Tibial nerve (tissue), 4 donors: ENCODE measurements around the gene HTR3B. TPM values are rescaled to one million over a fixed set of nuclear protein-coding genes. Genes with fewer than 3 reads are reported as not detected.
"Not testable (repeated sequence)": the region's sequence is repeated elsewhere in the genome, so short reads cannot be mapped to it uniquely, and the experiment has no call there.

Source experiments
- DNase-seq, 2 donors: peaks; one replicate each; pipeline ENCODE4 v3.0.0-alpha.2; 2019; ENCODE audit warnings: low spot score in 2 of 2
- H3K27ac ChIP-seq, 4 donors: fragments of 200-600 bp; sonication (generic) in 3 of 4; one replicate each; pipeline ENCODE4 v1.5.1; 2017 to 2019; ENCODE audit warnings: mild to moderate bottlenecking in 1 of 4
- H3K27me3 ChIP-seq, 2 donors: fragments of 200-600 bp; sonication (generic) in 1 of 2; one replicate each; pipeline versions ENCODE4 v1.5.1 to v1.6.0; 2017 to 2019
- H3K36me3 ChIP-seq, 3 donors: fragments of 200-600 bp; sonication (generic); one replicate each; pipeline ENCODE4 v1.5.1; 2018 to 2019
- H3K4me1 ChIP-seq, 4 donors: fragments of 200-600 bp; sonication (generic) in 3 of 4; one replicate each; pipeline ENCODE4 v1.5.1; 2017 to 2019
- H3K4me3 ChIP-seq, 4 donors: fragments of 200-600 bp; sonication (generic) in 3 of 4; one replicate each; pipeline ENCODE4 v1.5.1; 2017 to 2019; ENCODE audit warnings: mild to moderate bottlenecking in 1 of 4, moderate library complexity in 1 of 4
- H3K9me3 ChIP-seq, 4 donors: fragments of 200-600 bp; sonication (generic) in 3 of 4; one replicate each; pipeline ENCODE4 v1.5.1; 2017 to 2019
- CTCF ChIP-seq, 5 experiments: fragments of 200-600 bp in 3 of 5; fragments of 450-650 bp in 2 of 5; sonication (generic) in 3 of 5; IDR thresholded peaks; one replicate each; pipeline ENCODE4 v1.5.1; 2016 to 2019; ENCODE audit warnings: antibody characterized with exemption in 5 of 5, mild to moderate bottlenecking in 3 of 5, moderate library complexity in 2 of 5
- EP300 ChIP-seq, 2 donors: sonication (generic); formaldehyde crosslinking; IDR thresholded peaks; one replicate each; pipeline ENCODE4 v1.6.1; 2017; ENCODE audit warnings: antibody characterized with exemption in 2 of 2, mild to moderate bottlenecking in 1 of 2
- POLR2A ChIP-seq, 2 donors: fragments of 450-650 bp; IDR thresholded peaks; one replicate each; pipeline ENCODE4 v1.6.1; 2017; ENCODE audit warnings: antibody characterized with exemption in 2 of 2, mild to moderate bottlenecking in 2 of 2, moderate library complexity in 2 of 2
- WGBS, 2 donors: methylation state at CpG; one replicate each; pipeline ENCODE4 v1.1.5; 2018; 5-methylcytosine and 5-hydroxymethylcytosine counted together
- total RNA-seq, 4 donors: library from RNA; depleted of rRNA; stranded (reverse); fragments of >200 nt; gene quantifications; one replicate each; pipeline ENCODE4 v1.1.0, GENCODE V29; 2016

Gene HTR3B
- total RNA-seq, 4 donors from 2014 or later: not detected

- H3K27me3 ChIP-seq: no peaks in the 10 kb centered on the region
- no peak for TF ChIP-seq EP300 (IDR thresholded peaks at IDR 0.05)
- no peak for TF ChIP-seq CTCF (IDR thresholded peaks at IDR 0.05)
- TF ChIP-seq POLR2A (IDR thresholded peaks at IDR 0.05): no peak
- WGBS, 2 donors: 65 to 91% methylated on average over 5 of the region's 5 CpGs
- H3K36me3 ChIP-seq: no peaks in the 10 kb centered on the region
- no peaks in the 10 kb centered on the region for H3K4me1 ChIP-seq
- no peak overlapping the region for H3K4me3 ChIP-seq
- no peak overlapping the region for H3K27ac ChIP-seq
- DNase-seq: no peak
- H3K9me3 ChIP-seq: no peaks in the 10 kb centered on the region
Observed at GRCh38 chr11:113928311-113928710, 23.7 kb downstream of the HTR3B start.

- no peak for TF ChIP-seq CTCF (IDR thresholded peaks at IDR 0.05)
- no peak for TF ChIP-seq POLR2A (IDR thresholded peaks at IDR 0.05)
- TF ChIP-seq EP300 (IDR thresholded peaks at IDR 0.05): no peak
- 67 to 71% methylated on average over 7 of the region's 7 CpGs for WGBS, 2 donors
Observed at GRCh38 chr11:113932788-113933187, 28.2 kb downstream of the HTR3B start.

GRCh38 chr11:113934193-113934592, 29.6 kb downstream of the HTR3B start:
- not testable (repeated sequence) for H3K27me3 ChIP-seq, H3K36me3 ChIP-seq, H3K9me3 ChIP-seq, H3K4me1 ChIP-seq, H3K4me3 ChIP-seq, DNase-seq, H3K27ac ChIP-seq
- 91 to 99% methylated on average over 3 of the region's 3 CpGs for WGBS, 2 donors

More at GRCh38 chr11:113932788-113933187, 28.2 kb downstream of the HTR3B start:
- Histone ChIP-seq H3K9me3 (no peaks in the 10 kb centered on the region), H3K4me3 (no peak overlapping the region), H3K27me3 (no peaks in the 10 kb centered on the region), H3K36me3 (no peaks in the 10 kb centered on the region), H3K27ac (no peak overlapping the region), H3K4me1 (no peaks in the 10 kb centered on the region)
- no peak for DNase-seq

GRCh38 chr11:113934761-113935160, 30.2 kb downstream of the HTR3B start:
- H3K4me1 ChIP-seq: no peaks in the 10 kb centered on the region
- no peak overlapping the region for H3K27ac ChIP-seq
- no peaks in the 10 kb centered on the region for H3K36me3 ChIP-seq
- 81 to 85% methylated on average over 4 of the region's 4 CpGs for WGBS, 2 donors
- H3K9me3 ChIP-seq: no peaks in the 10 kb centered on the region
- DNase-seq: no peak
- no peak overlapping the region for H3K4me3 ChIP-seq
- TF ChIP-seq EP300 (IDR thresholded peaks at IDR 0.05) (no peak), POLR2A (IDR thresholded peaks at IDR 0.05) (no peak), CTCF (IDR thresholded peaks at IDR 0.05) (no peak)
- H3K27me3 ChIP-seq: no peaks in the 10 kb centered on the region

- Histone ChIP-seq H3K9me3 (no peaks in the 10 kb centered on the region), H3K4me3 (no peak overlapping the region), H3K27me3 (no peaks in the 10 kb centered on the region), H3K4me1 (no peaks in the 10 kb centered on the region), H3K36me3 (no peaks in the 10 kb centered on the region), H3K27ac (no peak overlapping the region)
- TF ChIP-seq CTCF (IDR thresholded peaks at IDR 0.05) (no peak), POLR2A (IDR thresholded peaks at IDR 0.05) (no peak), EP300 (IDR thresholded peaks at IDR 0.05) (no peak)
- WGBS, 2 donors: 43 to 50% methylated on average over 4 of the region's 4 CpGs
- no peak for DNase-seq
Observed at GRCh38 chr11:113935858-113936257, 31.3 kb downstream of the HTR3B start.

GRCh38 chr11:113937918-113938317, 33.3 kb downstream of the HTR3B start:
- no peaks in the 10 kb centered on the region for H3K27me3 ChIP-seq
- no peaks in the 10 kb centered on the region for H3K36me3 ChIP-seq
- TF ChIP-seq CTCF (IDR thresholded peaks at IDR 0.05): no peak
- TF ChIP-seq POLR2A (IDR thresholded peaks at IDR 0.05): no peak
- TF ChIP-seq EP300 (IDR thresholded peaks at IDR 0.05): no peak
- no peak overlapping the region for H3K27ac ChIP-seq
- 66 to 72% methylated on average over 3 of the region's 3 CpGs for WGBS, 2 donors
- DNase-seq: no peak
- no peak overlapping the region for H3K4me3 ChIP-seq
- no peaks in the 10 kb centered on the region for H3K9me3 ChIP-seq
- no peaks in the 10 kb centered on the region for H3K4me1 ChIP-seq
